Epithelial cell of proximal tubule (primary cell): ENCODE results near the gene TBCCD1. TPM values are rescaled to one million over a fixed set of nuclear protein-coding genes. Genes with fewer than 3 reads are reported as not detected.
"Not testable (repeated sequence)": the region's sequence is repeated elsewhere in the genome, so short reads cannot be mapped to it uniquely, and the experiment has no call there.

Experiments
- DNase-seq: peaks from one replicate; pipeline ENCODE4 v3.0.0-alpha.2; 2011; ENCODE audit warnings: low read depth
- H3K4me3 ChIP-seq: 2 replicates; pipeline ENCODE4 v1.5.1; 2011; ENCODE audit warnings: low read depth, mild to moderate bottlenecking, low read length
- CTCF ChIP-seq: conservative IDR thresholded peaks from 2 replicates; pipeline ENCODE4 v1.5.1; 2012; ENCODE audit warnings: low read depth, mild to moderate bottlenecking, low read length
- total RNA-seq: library from RNA; depleted of rRNA; stranded (reverse); fragments of >200 nt; gene quantifications from 2 replicates; pipeline ENCODE4 v1.2.3, GENCODE V29; 2015

TBCCD1 gene
- total RNA-seq, 1 donor from 2014 or later, result 10.8 TPM

- TF ChIP-seq CTCF, result no peak
- DNase-seq, result no peak
Observed at GRCh38 chr3:186538779-186539178, 28.4 kb downstream of the TBCCD1 start.

GRCh38 chr3:186536883-186537844, 30.0 kb downstream of the TBCCD1 start:
- TF ChIP-seq CTCF, result no peak
- H3K4me3 ChIP-seq, result no peak overlapping the region
- DNase-seq, result no peak

More at GRCh38 chr3:186538779-186539178, 28.4 kb downstream of the TBCCD1 start:
- H3K4me3 ChIP-seq, result no peak overlapping the region

GRCh38 chr3:186534113-186534669, 32.9 kb downstream of the TBCCD1 start:
- TF ChIP-seq CTCF, result no peak
- H3K4me3 ChIP-seq, result no peak overlapping the region
- no peak for DNase-seq

- TF ChIP-seq CTCF, result no peak
- peak; percentile 35 for DNase-seq
Observed at GRCh38 chr3:186532598-186533072, 34.5 kb downstream of the TBCCD1 start.

GRCh38 chr3:186531694-186532093, 35.4 kb downstream of the TBCCD1 start:
- not testable (repeated sequence) for DNase-seq, H3K4me3 ChIP-seq

More at GRCh38 chr3:186532598-186533072, 34.5 kb downstream of the TBCCD1 start:
- no peak overlapping the region for H3K4me3 ChIP-seq

- no peak for DNase-seq
- no peak overlapping the region for H3K4me3 ChIP-seq
- no peak for TF ChIP-seq CTCF
Observed at GRCh38 chr3:186530415-186530814, 36.7 kb downstream of the TBCCD1 start.

- no peak overlapping the region for H3K4me3 ChIP-seq
- DNase-seq, result no peak
- peak; percentile 33 for TF ChIP-seq CTCF
Observed at GRCh38 chr3:186529201-186529999, 37.7 kb downstream of the TBCCD1 start.
